Loucy (cell line): Measurements from ENCODE around the gene STC2.

Experiments used
- H2AFZ ChIP-seq: fragments of 200-600 bp; sonication (generic); 2 replicates; pipeline ENCODE4 v1.6.0; 2016; ENCODE audit warnings: antibody characterized with exemption, mild to moderate bottlenecking, low read length, moderate library complexity
- H3F3A ChIP-seq: fragments of 200-600 bp; 2 replicates; pipeline ENCODE4 v1.6.0; 2016; ENCODE audit warnings: antibody characterized with exemption, low read depth, mild to moderate bottlenecking
- H3K27me3 ChIP-seq: fragments of 200-600 bp; sonication (generic); 2 replicates; pipeline ENCODE4 v1.6.1; 2014; ENCODE audit warnings: low read length, mild to moderate bottlenecking; ENCODE audit not compliant: insufficient read depth, poor library complexity, severe bottlenecking
- H3K36me3 ChIP-seq: fragments of 200-600 bp; sonication (generic); 2 replicates; pipeline ENCODE4 v1.6.1; 2016; ENCODE audit warnings: low read length; ENCODE audit not compliant: insufficient read depth
- H3K4me1 ChIP-seq: fragments of 200-600 bp; sonication (generic); 2 replicates; pipeline ENCODE4 v1.5.1; 2014; ENCODE audit warnings: low read length, mild to moderate bottlenecking; ENCODE audit not compliant: insufficient read depth, poor library complexity, severe bottlenecking
- H3K4me2 ChIP-seq: fragments of 200-600 bp; sonication (generic); 2 replicates; pipeline ENCODE4 v1.6.0; 2014; ENCODE audit warnings: antibody characterized with exemption, low read length, low read depth, mild to moderate bottlenecking; ENCODE audit not compliant: poor library complexity, severe bottlenecking
- H3K4me3 ChIP-seq: fragments of 200-600 bp; sonication (generic); 2 replicates; pipeline ENCODE4 v1.5.1; 2014; ENCODE audit warnings: low read length, mild to moderate bottlenecking, mixed read lengths; ENCODE audit not compliant: poor library complexity, severe bottlenecking
- H3K79me2 ChIP-seq: fragments of 200-600 bp; sonication (generic); 2 replicates; pipeline ENCODE4 v1.6.1; 2014; ENCODE audit warnings: low read length; ENCODE audit not compliant: insufficient read depth
- H3K9ac ChIP-seq: fragments of 200-600 bp; sonication (generic); 2 replicates; pipeline ENCODE4 v1.6.0; 2014; ENCODE audit warnings: mild to moderate bottlenecking, low read depth, low read length, moderate library complexity; ENCODE audit not compliant: poor library complexity, severe bottlenecking
- H3K9me2 ChIP-seq: fragments of 200-600 bp; sonication (generic); replicated peaks from 2 replicates; pipeline ENCODE4 v1.6.1; 2016; ENCODE audit warnings: low read depth, low read length, mixed read lengths
- H3K9me3 ChIP-seq: fragments of 200-600 bp; sonication (generic); 2 replicates; pipeline ENCODE4 v1.6.1; 2014; ENCODE audit warnings: mild to moderate bottlenecking, antibody characterized with exemption, low read length, low read depth; ENCODE audit not compliant: insufficient read depth
- H4K20me1 ChIP-seq: fragments of 200-600 bp; sonication (generic); 2 replicates; pipeline ENCODE4 v1.6.0; 2014; ENCODE audit warnings: antibody characterized with exemption, low read length, mild to moderate bottlenecking; ENCODE audit not compliant: insufficient read depth, poor library complexity, severe bottlenecking
- CTCF ChIP-seq: fragments of 200-600 bp; sonication (generic); conservative IDR thresholded peaks from 2 replicates; pipeline ENCODE4 v1.5.1; 2014; ENCODE audit warnings: mild to moderate bottlenecking, antibody characterized with exemption, low read length
- EZH2phosphoT487 ChIP-seq: fragments of 200-600 bp; IDR thresholded peaks from 2 replicates; pipeline ENCODE4 v1.6.1; 2018; ENCODE audit warnings: antibody characterized with exemption, mild to moderate bottlenecking, moderate library complexity, borderline replicate concordance

The STC2 gene

GRCh38 chr5:173271419-173271818 is 56.8 kb downstream of the STC2 start:
- Histone ChIP-seq H2AFZ (no peak overlapping the region), H3K9ac (no peak overlapping the region), H3K4me3 (no peak overlapping the region), H3K4me1 (no peaks in the 10 kb centered on the region), H3K9me2 (no peaks in the 10 kb centered on the region), H3K79me2 (no peaks in the 10 kb centered on the region), H3F3A (no peaks in the 10 kb centered on the region), H3K27me3 (no peaks in the 10 kb centered on the region), H3K36me3 (no peaks in the 10 kb centered on the region), H3K9me3 (no peaks in the 10 kb centered on the region), H4K20me1 (no peaks in the 10 kb centered on the region), H3K4me2 (no peak overlapping the region)
- TF ChIP-seq EZH2phosphoT487 = no peak
- TF ChIP-seq CTCF = no peak

GRCh38 chr5:173268750-173269432 is 59.3 kb downstream of the STC2 start:
- no peak overlapping the region for H2AFZ ChIP-seq
- H4K20me1 ChIP-seq = no peaks in the 10 kb centered on the region
- H3K79me2 ChIP-seq = no peaks in the 10 kb centered on the region
- no peaks in the 10 kb centered on the region for H3K4me1 ChIP-seq
- H3K27me3 ChIP-seq = no peaks in the 10 kb centered on the region
- no peak overlapping the region for H3K9ac ChIP-seq
- no peak overlapping the region for H3K4me2 ChIP-seq
- no peaks in the 10 kb centered on the region for H3F3A ChIP-seq
- TF ChIP-seq EZH2phosphoT487 = no peak
- no peak for TF ChIP-seq CTCF
- H3K9me2 ChIP-seq = no peaks in the 10 kb centered on the region
- H3K4me3 ChIP-seq = no peak overlapping the region
- no peaks in the 10 kb centered on the region for H3K36me3 ChIP-seq
- no peaks in the 10 kb centered on the region for H3K9me3 ChIP-seq

- no peaks in the 10 kb centered on the region for H3F3A ChIP-seq
- H3K9me3 ChIP-seq = no peaks in the 10 kb centered on the region
- H3K4me1 ChIP-seq = no peaks in the 10 kb centered on the region
- TF ChIP-seq CTCF (no peak), EZH2phosphoT487 (no peak)
- H2AFZ ChIP-seq = no peak overlapping the region
- no peaks in the 10 kb centered on the region for H3K36me3 ChIP-seq
- H3K9ac ChIP-seq = no peak overlapping the region
- no peaks in the 10 kb centered on the region for H3K27me3 ChIP-seq
- H3K79me2 ChIP-seq = no peaks in the 10 kb centered on the region
- no peaks in the 10 kb centered on the region for H3K9me2 ChIP-seq
- H4K20me1 ChIP-seq = no peaks in the 10 kb centered on the region
- no peak overlapping the region for H3K4me3 ChIP-seq
- H3K4me2 ChIP-seq = no peak overlapping the region
Observed at GRCh38 chr5:173265433-173265832, 62.8 kb downstream of the STC2 start.
